ENCODE measurements around the gene SRC.

The SRC gene

GRCh38 chr20:37442986-37443385 lies 97.0 kb downstream of the SRC start:
- in situ Hi-C loops (cut with HindIII; ENCODE audit: low pct_unique_long_range_greater_than_20kb, low sequenced_read_pairs): no loop called here
- no peak for DNase-seq (ENCODE audit: low read depth in 1 of 2, low spot score in 1 of 2)
- TF ChIP-seq JUND (IDR thresholded peaks at IDR 0.05; ENCODE audit: low read depth): no peak

GRCh38 chr20:37443596-37443995 lies 97.7 kb downstream of the SRC start:
- in situ Hi-C loops (cut with HindIII; ENCODE audit: low pct_unique_long_range_greater_than_20kb, low sequenced_read_pairs): no loop called here
- DNase-seq (ENCODE audit: low read depth in 1 of 2, low spot score in 1 of 2): no peak
- no peak for TF ChIP-seq JUND (IDR thresholded peaks at IDR 0.05; ENCODE audit: low read depth)

GRCh38 chr20:37445041-37445440 lies 99.1 kb downstream of the SRC start:
- in situ Hi-C loops (cut with HindIII; ENCODE audit: low pct_unique_long_range_greater_than_20kb, low sequenced_read_pairs): no loop called here
- TF ChIP-seq JUND (IDR thresholded peaks at IDR 0.05; ENCODE audit: low read depth): no peak
- DNase-seq (ENCODE audit: low read depth in 1 of 2, low spot score in 1 of 2): no peak

- TF ChIP-seq JUND (IDR thresholded peaks at IDR 0.05; ENCODE audit: low read depth): no peak
- in situ Hi-C loops (cut with HindIII; ENCODE audit: low pct_unique_long_range_greater_than_20kb, low sequenced_read_pairs): no loop called here
- no peak for DNase-seq (ENCODE audit: low read depth in 1 of 2, low spot score in 1 of 2)
Observed at GRCh38 chr20:37446286-37447032, 100.5 kb downstream of the SRC start.

- no peak for DNase-seq (ENCODE audit: low read depth in 1 of 2, low spot score in 1 of 2)
- in situ Hi-C loops (cut with HindIII; ENCODE audit: low pct_unique_long_range_greater_than_20kb, low sequenced_read_pairs): no loop called here
- TF ChIP-seq JUND (IDR thresholded peaks at IDR 0.05; ENCODE audit: low read depth): no peak
Observed at GRCh38 chr20:37447688-37448087, 101.7 kb downstream of the SRC start.

- no peak for DNase-seq (ENCODE audit: low read depth in 1 of 2, low spot score in 1 of 2)
- no peak for TF ChIP-seq JUND (IDR thresholded peaks at IDR 0.05; ENCODE audit: low read depth)
- in situ Hi-C loops (cut with HindIII; ENCODE audit: low pct_unique_long_range_greater_than_20kb, low sequenced_read_pairs): no loop called here
Observed at GRCh38 chr20:37449276-37449675, 103.3 kb downstream of the SRC start.

GRCh38 chr20:37450344-37450743 lies 104.4 kb downstream of the SRC start:
- no peak for TF ChIP-seq JUND (IDR thresholded peaks at IDR 0.05; ENCODE audit: low read depth)
- in situ Hi-C loops (cut with HindIII; ENCODE audit: low pct_unique_long_range_greater_than_20kb, low sequenced_read_pairs): no loop called here
- DNase-seq (ENCODE audit: low read depth in 1 of 2, low spot score in 1 of 2): no peak

- no peak for TF ChIP-seq JUND (IDR thresholded peaks at IDR 0.05; ENCODE audit: low read depth)
- in situ Hi-C loops (cut with HindIII; ENCODE audit: low pct_unique_long_range_greater_than_20kb, low sequenced_read_pairs): no loop called here
- DNase-seq (ENCODE audit: low read depth in 1 of 2, low spot score in 1 of 2): no peak
Observed at GRCh38 chr20:37451616-37452015, 105.7 kb downstream of the SRC start.

GRCh38 chr20:37452236-37452635 lies 106.3 kb downstream of the SRC start:
- DNase-seq (ENCODE audit: low read depth in 1 of 2, low spot score in 1 of 2): no peak
- in situ Hi-C loops (cut with HindIII; ENCODE audit: low pct_unique_long_range_greater_than_20kb, low sequenced_read_pairs): no loop called here
- TF ChIP-seq JUND (IDR thresholded peaks at IDR 0.05; ENCODE audit: low read depth): no peak

GRCh38 chr20:37453288-37453687 lies 107.3 kb downstream of the SRC start:
- DNase-seq (ENCODE audit: low read depth in 1 of 2, low spot score in 1 of 2): peak in 1 of 2 experiments; percentile 10
- TF ChIP-seq JUND (IDR thresholded peaks at IDR 0.05; ENCODE audit: low read depth): no peak
- in situ Hi-C loops (cut with HindIII; ENCODE audit: low pct_unique_long_range_greater_than_20kb, low sequenced_read_pairs): no loop called here

GRCh38 chr20:37453836-37454235 lies 107.9 kb downstream of the SRC start:
- in situ Hi-C loops (cut with HindIII; ENCODE audit: low pct_unique_long_range_greater_than_20kb, low sequenced_read_pairs): no loop called here
- DNase-seq (ENCODE audit: low read depth in 1 of 2, low spot score in 1 of 2): no peak
- TF ChIP-seq JUND (IDR thresholded peaks at IDR 0.05; ENCODE audit: low read depth): no peak

- no peak for TF ChIP-seq JUND (IDR thresholded peaks at IDR 0.05; ENCODE audit: low read depth)
- in situ Hi-C loops (cut with HindIII; ENCODE audit: low pct_unique_long_range_greater_than_20kb, low sequenced_read_pairs): no loop called here
- DNase-seq (ENCODE audit: low read depth in 1 of 2, low spot score in 1 of 2): no peak
Observed at GRCh38 chr20:37454636-37455385, 108.9 kb downstream of the SRC start.

Measured in T47D (cell line).